WERI-Rb-1 (cell line): ENCODE measurements around the gene GNPDA1.

Experiments
- DNase-seq: peaks from one replicate; pipeline ENCODE4 v3.0.0-alpha.2; 2020
- H3K27ac ChIP-seq: fragments of 250-450 bp; sonication (Bioruptor Pico); 2 replicates; pipeline ENCODE4 v1.5.1; 2020; ENCODE audit warnings: mild to moderate bottlenecking, moderate library complexity
- H3K27me3 ChIP-seq: fragments of 250-450 bp; sonication (Bioruptor Pico); 2 replicates; pipeline ENCODE4 v1.5.1; 2021; ENCODE audit warnings: mild to moderate bottlenecking, low read depth, moderate library complexity; ENCODE audit not compliant: insufficient read depth, severe bottlenecking
- H3K36me3 ChIP-seq: fragments of 250-450 bp; sonication (Bioruptor Pico); 2 replicates; pipeline ENCODE4 v1.5.1; 2020; ENCODE audit warnings: mild to moderate bottlenecking, moderate library complexity
- H3K4me3 ChIP-seq: 2 replicates; pipeline ENCODE4 v1.5.1; 2011; ENCODE audit warnings: low read depth, mild to moderate bottlenecking, control low read depth, low read length
- H3K9me3 ChIP-seq: fragments of 250-450 bp; sonication (Bioruptor Pico); 2 replicates; pipeline ENCODE4 v1.5.1; 2021; ENCODE audit warnings: mild to moderate bottlenecking, moderate library complexity; ENCODE audit not compliant: severe bottlenecking
- TF ChIP-seq, protein P1 (sequence below): IDR thresholded peaks from 2 replicates; pipeline ENCODE4 v1.5.1; 2011; ENCODE audit warnings: low read depth, mild to moderate bottlenecking, control low read depth, inconsistent platforms, low read length

GNPDA1 gene

DNA sequence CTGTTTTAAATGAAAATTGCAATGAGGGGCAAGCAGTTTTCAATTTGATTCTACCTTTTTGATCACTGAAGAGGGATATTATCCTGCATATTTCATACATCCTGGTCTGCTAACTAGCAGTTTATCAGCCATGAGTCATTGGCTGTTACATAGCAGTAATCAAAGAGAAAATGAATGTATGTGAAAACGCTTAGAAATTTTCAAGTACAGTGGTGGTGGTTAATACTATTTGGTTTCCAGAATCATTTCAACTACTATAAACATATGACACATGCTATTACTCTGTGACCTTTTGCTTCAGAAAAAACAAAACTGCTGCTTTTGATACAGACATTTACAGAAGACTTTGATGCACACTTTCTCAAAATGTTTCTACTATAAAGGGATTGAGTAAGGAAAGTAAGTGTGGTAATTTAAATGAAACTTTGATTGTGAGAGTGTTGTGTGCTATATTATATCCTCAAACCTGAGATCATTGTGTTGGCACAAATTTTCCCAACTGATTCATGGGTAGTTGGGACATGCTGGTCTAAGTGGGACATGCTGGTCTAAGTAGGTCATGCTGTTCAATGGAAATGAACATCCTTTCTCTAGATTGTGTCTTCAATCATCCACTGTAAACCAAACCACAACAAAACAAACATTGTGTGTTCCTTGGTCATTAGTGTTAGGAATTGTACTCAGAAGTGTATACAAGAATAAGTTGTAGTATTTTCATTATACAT, 38.8 kb downstream of the GNPDA1 start:
- H3K9me3 ChIP-seq: no peaks in the 10 kb centered on the region
- peaks cover 48% of the 10 kb centered on the region for H3K36me3 ChIP-seq
- no peak overlapping the region for H3K27ac ChIP-seq
- TF ChIP-seq, protein P1, sequence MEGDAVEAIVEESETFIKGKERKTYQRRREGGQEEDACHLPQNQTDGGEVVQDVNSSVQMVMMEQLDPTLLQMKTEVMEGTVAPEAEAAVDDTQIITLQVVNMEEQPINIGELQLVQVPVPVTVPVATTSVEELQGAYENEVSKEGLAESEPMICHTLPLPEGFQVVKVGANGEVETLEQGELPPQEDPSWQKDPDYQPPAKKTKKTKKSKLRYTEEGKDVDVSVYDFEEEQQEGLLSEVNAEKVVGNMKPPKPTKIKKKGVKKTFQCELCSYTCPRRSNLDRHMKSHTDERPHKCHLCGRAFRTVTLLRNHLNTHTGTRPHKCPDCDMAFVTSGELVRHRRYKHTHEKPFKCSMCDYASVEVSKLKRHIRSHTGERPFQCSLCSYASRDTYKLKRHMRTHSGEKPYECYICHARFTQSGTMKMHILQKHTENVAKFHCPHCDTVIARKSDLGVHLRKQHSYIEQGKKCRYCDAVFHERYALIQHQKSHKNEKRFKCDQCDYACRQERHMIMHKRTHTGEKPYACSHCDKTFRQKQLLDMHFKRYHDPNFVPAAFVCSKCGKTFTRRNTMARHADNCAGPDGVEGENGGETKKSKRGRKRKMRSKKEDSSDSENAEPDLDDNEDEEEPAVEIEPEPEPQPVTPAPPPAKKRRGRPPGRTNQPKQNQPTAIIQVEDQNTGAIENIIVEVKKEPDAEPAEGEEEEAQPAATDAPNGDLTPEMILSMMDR: no peak
- no peak overlapping the region for H3K4me3 ChIP-seq
- H3K27me3 ChIP-seq: no peaks in the 10 kb centered on the region
- no peak for DNase-seq

DNA sequence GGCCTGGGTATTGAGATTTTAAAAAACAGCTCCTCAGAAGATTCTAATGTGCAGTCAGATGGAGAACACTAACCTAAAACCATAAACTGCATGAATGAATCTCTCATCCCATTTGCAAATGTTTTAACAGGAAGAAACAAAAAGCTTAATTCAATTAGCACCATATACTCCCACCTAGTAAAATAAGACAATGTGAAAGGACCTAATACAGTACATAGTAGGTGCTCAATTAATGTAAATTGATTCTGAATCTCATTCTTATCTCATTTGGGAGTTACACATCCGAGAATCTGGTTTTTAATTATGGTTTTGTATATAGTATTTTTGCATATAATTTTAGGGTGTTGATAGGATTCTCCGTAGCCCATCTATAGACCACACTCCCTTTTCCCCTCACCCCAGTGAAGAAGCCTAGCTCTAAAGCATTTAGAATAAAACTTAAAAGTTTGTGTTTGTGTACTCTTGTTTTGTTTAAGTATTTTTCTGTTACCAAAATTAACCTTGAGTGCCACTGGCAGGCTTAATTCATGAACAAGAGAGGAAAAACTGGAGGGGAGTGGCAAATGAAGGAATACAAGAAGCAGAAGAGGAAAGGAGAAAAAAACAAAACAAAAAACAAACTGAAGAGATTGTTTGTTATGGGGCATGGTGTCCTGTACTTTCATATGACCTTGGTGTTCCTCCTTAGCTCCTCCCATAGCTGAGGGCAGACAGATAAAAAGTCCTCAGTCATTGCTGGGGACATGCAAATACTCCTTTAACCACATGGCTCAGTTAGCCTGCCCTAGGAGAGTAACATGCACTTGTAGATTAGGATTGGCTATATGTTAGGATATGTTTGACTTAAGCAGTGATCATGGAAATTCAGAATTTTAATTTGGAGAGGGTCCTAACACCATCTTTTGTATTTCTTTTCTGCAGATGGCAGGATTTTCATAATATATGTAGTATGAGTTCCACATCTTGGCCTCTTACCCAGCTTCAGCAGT, 42.8 kb downstream of the GNPDA1 start:
- DNase-seq: no peak
- TF ChIP-seq, protein P1: no peak
- H3K9me3 ChIP-seq: no peaks in the 10 kb centered on the region
- H3K36me3 ChIP-seq: peaks cover 21% of the 10 kb centered on the region
- peak overlapping the region; percentile 90 for H3K4me3 ChIP-seq
- H3K27ac ChIP-seq: peak overlapping the region; percentile 78; the same call in 1 of the 2 replicates
- H3K27me3 ChIP-seq: no peaks in the 10 kb centered on the region

DNA sequence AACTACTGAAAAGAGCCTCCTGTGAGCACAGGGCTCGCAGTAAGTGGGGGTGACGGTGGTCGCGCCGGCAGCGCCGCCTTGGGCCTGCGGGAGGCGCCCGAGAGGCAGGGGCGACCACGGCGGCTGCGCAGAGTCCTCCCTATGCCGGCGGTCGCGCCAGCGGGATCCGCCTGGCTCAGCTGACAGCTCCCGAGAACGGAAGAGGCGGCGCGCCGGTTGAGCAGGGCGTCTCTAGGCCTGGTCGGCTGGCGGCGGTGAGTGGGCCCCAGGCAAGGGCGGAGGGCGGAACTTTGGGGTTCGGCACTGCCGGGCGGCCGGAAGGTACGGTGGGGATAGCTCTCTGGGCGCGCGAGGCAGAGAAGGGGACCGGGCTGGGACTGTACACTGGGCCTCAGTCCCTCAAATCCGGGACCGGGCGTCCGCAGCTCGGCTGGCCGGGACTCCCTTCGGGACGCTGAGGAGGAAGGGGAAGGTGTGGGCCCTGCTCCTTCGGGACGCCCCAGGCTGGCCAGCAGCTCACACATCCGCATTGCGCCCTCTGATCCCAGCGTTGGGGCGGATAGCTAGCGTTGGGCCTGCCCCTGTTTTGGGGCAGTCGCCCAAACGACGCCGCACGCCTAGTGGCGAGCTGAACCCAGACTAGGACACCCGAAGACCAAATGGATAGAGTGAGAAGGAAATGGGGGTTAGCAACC, 43.8 kb downstream of the GNPDA1 start, which contains the start of gene RNF14:
Gene RNF14, plus strand, starts transcription at position 192 of the 695 bp plus-strand sequence. CDS start 4,484 bp downstream, outside the sequence.
- H3K9me3 ChIP-seq: no peaks in the 10 kb centered on the region
- peak within 1 kb of the TSS; percentile 90 for H3K4me3 ChIP-seq
- DNase-seq: peak; percentile 93
- H3K27ac ChIP-seq: peak within 1 kb of the TSS; percentile 78
- H3K36me3 ChIP-seq: peaks cover 11% of the 10 kb centered on the region
- TF ChIP-seq, protein P1: peak; percentile 95
- no peaks in the 10 kb centered on the region for H3K27me3 ChIP-seq

DNA sequence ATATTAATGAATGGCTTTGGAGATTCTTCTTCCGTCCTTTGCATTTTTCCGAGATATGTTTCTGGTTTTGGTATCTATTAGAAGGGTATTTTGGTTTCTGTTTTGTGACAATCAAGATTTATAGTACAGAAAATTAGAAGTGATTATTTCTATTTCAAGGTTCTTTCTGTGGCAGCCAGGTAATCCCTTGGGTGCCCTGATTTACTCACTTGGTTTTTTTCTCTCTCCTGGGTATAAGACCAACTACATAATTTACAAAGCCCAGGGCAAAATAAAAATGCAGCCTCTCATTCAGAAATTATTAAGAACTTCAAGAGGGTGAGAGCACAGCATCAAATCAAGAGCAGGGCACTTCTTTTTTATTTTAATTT, 45.9 kb downstream of the GNPDA1 start:
- DNase-seq: no peak
- Histone ChIP-seq H3K4me3 (no peak overlapping the region), H3K9me3 (no peaks in the 10 kb centered on the region), H3K27me3 (no peaks in the 10 kb centered on the region), H3K36me3 (peaks cover 2% of the 10 kb centered on the region; the same call in 1 of the 2 replicates), H3K27ac (no peak overlapping the region)
- TF ChIP-seq, protein P1: no peak

DNA sequence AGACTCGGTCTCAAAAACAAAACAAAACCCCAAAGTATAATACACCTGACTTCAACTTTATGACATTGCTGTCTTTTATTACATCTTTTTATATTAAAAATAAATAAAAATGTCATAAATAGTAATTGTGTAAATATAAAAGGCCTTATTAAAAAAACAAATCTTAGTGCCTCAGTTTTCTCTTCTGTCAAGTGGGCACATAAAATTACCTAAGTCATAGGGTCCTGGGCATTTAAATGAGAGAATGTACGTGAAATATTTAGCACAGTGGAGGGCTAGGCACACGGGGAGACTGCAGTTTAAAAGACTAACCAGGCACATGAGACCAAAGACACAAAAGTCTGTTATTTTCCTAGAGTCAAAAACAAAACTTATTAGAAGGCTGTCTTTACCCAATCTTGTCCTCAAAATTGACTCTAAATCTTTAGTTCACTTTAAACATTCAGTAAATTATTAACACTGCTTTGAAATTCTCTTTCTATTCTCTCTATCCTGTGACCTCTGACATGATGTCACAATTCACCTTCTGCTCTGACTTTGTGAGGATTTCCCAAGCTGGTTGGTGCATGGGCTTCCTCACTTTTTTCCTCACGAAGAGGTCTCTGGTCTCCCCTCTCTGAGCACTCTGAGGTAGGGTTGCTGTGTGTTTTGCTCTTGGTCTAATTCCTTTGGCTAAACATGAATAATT, 46.4 kb downstream of the GNPDA1 start:
- TF ChIP-seq, protein P1: no peak
- H3K9me3 ChIP-seq: no peaks in the 10 kb centered on the region
- DNase-seq: no peak
- no peak overlapping the region for H3K27ac ChIP-seq
- no peak overlapping the region for H3K4me3 ChIP-seq
- H3K36me3 ChIP-seq: 0 out of 2 replicates have a peak, but pooled peaks cover 2% of the 10 kb centered on the region
- H3K27me3 ChIP-seq: no peaks in the 10 kb centered on the region
